GM20000 (cell line): ENCODE measurements around the gene AFMID.
"Not testable (repeated sequence)": the region's sequence is repeated elsewhere in the genome, so short reads cannot be mapped to it uniquely, and the experiment has no call there.

ENCODE experiments used
- DNase-seq: peaks from one replicate; pipeline ENCODE4 v3.0.0; 2012; ENCODE audit warnings: low spot score
- CTCF ChIP-seq: IDR thresholded peaks from 2 replicates; pipeline ENCODE4 v1.5.1; 2012; ENCODE audit warnings: mild to moderate bottlenecking, control low read depth; ENCODE audit errors: extremely low read depth, missing control alignments

Gene AFMID

GRCh38 chr17:78164748-78165607 lies 22.2 kb upstream of the AFMID start:
- TF ChIP-seq CTCF: no peak
- no peak for DNase-seq

GRCh38 chr17:78166416-78166815 lies 20.7 kb upstream of the AFMID start:
- TF ChIP-seq CTCF: no peak
- no peak for DNase-seq

GRCh38 chr17:78168242-78168902 lies 18.8 kb upstream of the AFMID start, which contains the start of gene SYNGR2:
SYNGR2 (plus strand) TSS chr17:78168581; CDS start chr17:78168617, 36 bp downstream.
- TF ChIP-seq CTCF: no peak
- DNase-seq: peak; percentile 95

- peak; percentile 77 for DNase-seq
- TF ChIP-seq CTCF: no peak
These were observed 18.0 kb upstream of the AFMID start for GRCh38 chr17:78168903-78169793.

GRCh38 chr17:78170692-78171590 lies 16.2 kb upstream of the AFMID start:
- DNase-seq: no peak
- TF ChIP-seq CTCF: no peak

- DNase-seq: not testable (repeated sequence)
These were observed 15.4 kb upstream of the AFMID start for GRCh38 chr17:78171591-78172248.
